Pancreas (tissue), 10 donors: ENCODE data around the gene MRM1. TPM values are rescaled to one million over a fixed set of nuclear protein-coding genes. Genes with fewer than 3 reads are reported as not detected.

Experiments used
- ATAC-seq, 4 donors: fragments of 200-7000 bp; cut with Tn5 transposase; one replicate each; pipeline versions ENCODE4 v1.8.0 to v1.9.1; 2020; ENCODE audit warnings: mild to moderate bottlenecking in 4 of 4, moderate library complexity in 4 of 4
- DNase-seq, 6 donors: peaks; one replicate each; pipeline ENCODE4 v3.0.0-alpha.2; 2020
- FAIRE-seq: peaks from 2 replicates; lab custom pipeline; 2012; peaks lifted over from hg19 to GRCh38; lab: Jason Lieb, UNC
- H3K27ac ChIP-seq, 4 donors: fragments of 200-600 bp; sonication (generic); 1 replicate in 3 of 4; 2 replicates in 1 of 4; pipeline versions ENCODE4 v1.5.0 to v1.8.0; 2020
- H3K27me3 ChIP-seq, 4 donors: fragments of 200-600 bp; one replicate each; pipeline ENCODE4 v1.8.0; 2021
- H3K36me3 ChIP-seq, 3 donors: fragments of 200-600 bp; sonication (generic) in 1 of 3; one replicate each; pipeline versions ENCODE4 v1.5.0 to v1.8.0; 2020 to 2021
- H3K4me1 ChIP-seq, 3 donors: fragments of 200-600 bp; one replicate each; pipeline ENCODE4 v1.8.0; 2021
- H3K4me3 ChIP-seq, 4 donors: fragments of 200-600 bp; sonication (generic) in 2 of 4; one replicate each; pipeline versions ENCODE4 v1.5.0 to v1.8.0; 2020 to 2021
- H3K9me3 ChIP-seq, 4 donors: fragments of 200-600 bp; one replicate each; pipeline ENCODE4 v1.8.0; 2021
- CTCF ChIP-seq, 4 donors: fragments of 200-600 bp; sonication (generic) in 3 of 4; IDR thresholded peaks; one replicate each; pipeline versions ENCODE4 v1.5.0 to v1.8.0; 2021; ENCODE audit warnings: antibody characterized with exemption in 4 of 4
- WGBS, 2 donors: extraction: QIAGEN DNeasy Blood & Tissue Kit; methylation state at CpG; one replicate each; pipeline ENCODE4 v1.1.7; 2013; 5-methylcytosine and 5-hydroxymethylcytosine counted together
- intact Hi-C, 3 donors: fragments of 100-400 bp; cut with DNase I; formaldehyde crosslinking; loops; one replicate each; pipeline versions ENCODE4 v1.11.1 to v1.14.2; 2022
- polyA plus RNA-seq, 2 donors: library from polyadenylated mRNA; stranded (reverse); fragments of 200-250 nt; gene quantifications; one replicate each; pipeline ENCODE4 v1.2.3, GENCODE V29; 2013
- total RNA-seq, 6 donors: library from RNA; stranded (reverse); fragmentation: NEBNext Ultra II Directional in 4 of 6; extraction: Animal tissue kit (Norgen Biotek cat#: 25700) in 4 of 6; gene quantifications; one replicate each; pipeline versions ENCODE4 v1.2.1 to v1.2.4, GENCODE V29; 2021 to 2023
- donor health status: healthy with polysubstance abuse.
- donor health status: DM: no; HTN: no; CAD: no; lungs with moderate emphysema.
- donor health status: DM: no; HTN: no; CAD: no.
- donor health status: control.
- donor health status: control.
- donor health status: Bipolar disorder and iron deficiency.
- donor health status: DM: yes; HTN: yes; CAD: no.
- donor health status: DM: no; HTN: no; CAD: no.
- donor health status: DM: no; HTN: no; CAD: no.
- donor health status: DM: yes; HTN: yes; CAD: no.

Gene MRM1
- total and polyA plus RNA-seq, 8 donors = 2.5 to 7.5 (median 4.7) TPM

GRCh38 chr17:36594626-36595401, 6.6 kb upstream of the MRM1 start:
- H3K4me1 ChIP-seq = peaks cover 0 to 11% (median 0%) of the 10 kb centered on the region in 3 donors
- WGBS, 2 donors = 82 to 83% methylated on average over 13 of the region's 13 CpGs
- FAIRE-seq = no peak
- H3K27me3 ChIP-seq = no peaks in the 10 kb centered on the region
- ATAC-seq = no peak
- H3K9me3 ChIP-seq = no peaks in the 10 kb centered on the region
- TF ChIP-seq CTCF (IDR thresholded peaks at IDR 0.05) = no peak
- H3K36me3 ChIP-seq = no peaks in the 10 kb centered on the region
- no peak overlapping the region for H3K27ac ChIP-seq
- H3K4me3 ChIP-seq = no peak overlapping the region
- DNase-seq = no peak
- intact Hi-C loops = no loop called here

DNA sequence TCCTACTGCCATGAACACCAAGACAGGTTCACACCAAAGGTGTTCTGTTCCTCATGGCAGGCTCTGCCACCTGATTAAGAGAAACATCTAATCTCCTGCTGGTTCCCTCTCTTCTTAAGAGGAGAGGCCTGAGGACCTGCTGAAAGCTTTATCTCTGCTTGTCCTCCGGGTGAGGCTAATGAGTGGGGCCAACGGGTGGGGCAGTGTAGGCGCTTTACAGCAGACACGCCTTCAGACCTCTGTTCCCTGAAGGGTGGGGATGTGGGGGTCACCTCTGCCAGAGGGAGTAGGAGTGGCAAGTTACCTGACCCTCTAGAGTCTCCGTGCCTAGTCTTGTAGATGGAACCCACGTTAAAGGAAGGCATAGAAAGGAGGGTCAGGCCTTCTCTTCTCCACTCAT, 4.2 kb upstream of the MRM1 start:
- no peak for TF ChIP-seq CTCF (IDR thresholded peaks at IDR 0.05)
- DNase-seq = no peak
- no peaks in the 10 kb centered on the region for H3K9me3 ChIP-seq
- no peak for ATAC-seq
- 76 to 83% methylated on average over 6 of the region's 6 CpGs for WGBS, 2 donors
- FAIRE-seq = no peak
- intact Hi-C loops = no loop called here
- H3K27me3 ChIP-seq = no peaks in the 10 kb centered on the region
- no peak overlapping the region for H3K27ac ChIP-seq
- H3K4me1 ChIP-seq = peaks cover 0 to 8% (median 3%) of the 10 kb centered on the region in 3 donors
- no peaks in the 10 kb centered on the region for H3K36me3 ChIP-seq
- no peak overlapping the region for H3K4me3 ChIP-seq

DNA sequence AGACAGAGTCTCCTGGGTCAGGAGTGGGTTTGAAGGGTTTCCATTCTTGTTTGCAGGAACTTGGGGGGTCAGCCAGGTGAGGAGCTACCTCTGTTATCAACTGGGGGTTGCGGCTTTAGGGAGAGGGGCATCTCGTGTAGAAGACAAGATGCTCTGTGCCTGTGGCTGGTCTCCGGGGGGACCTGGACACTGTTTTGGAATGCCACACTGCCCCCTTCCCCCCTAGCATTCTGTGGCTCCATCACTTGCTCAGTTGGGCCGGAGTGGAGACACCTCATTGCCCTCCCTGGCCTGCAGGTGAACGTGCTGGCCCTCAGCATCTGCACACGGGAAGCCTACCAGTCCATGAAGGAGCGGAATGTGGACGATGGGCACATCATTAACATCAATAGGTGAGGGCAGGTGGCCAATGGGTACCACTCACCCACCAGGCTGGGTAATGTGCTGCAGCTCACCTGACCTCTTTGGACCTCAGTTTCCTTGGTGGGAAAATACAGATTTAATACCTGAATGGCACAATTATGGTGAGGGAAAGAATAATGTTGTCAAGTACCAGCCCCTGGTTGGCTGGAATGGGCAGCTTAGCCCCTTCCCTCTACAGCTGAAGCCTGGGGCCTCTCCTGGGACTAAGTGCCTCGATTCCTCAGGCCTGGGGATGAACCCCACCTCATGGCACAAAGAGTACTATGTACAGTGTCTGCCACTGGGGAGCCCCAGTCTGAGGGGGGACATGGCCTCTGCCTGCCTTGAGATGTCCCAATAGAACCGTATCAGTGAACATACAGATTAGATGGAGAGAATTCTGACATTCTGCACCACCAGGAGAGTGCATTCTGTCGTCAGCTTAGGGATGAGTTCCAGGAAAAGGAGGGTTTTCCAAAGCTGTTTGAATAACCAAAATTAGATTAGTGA, 3.3 kb upstream of the MRM1 start:
- intact Hi-C loops = no loop called here
- ATAC-seq (no peak), DNase-seq (no peak)

GRCh38 chr17:36598951-36599401, 2.4 kb upstream of the MRM1 start:
- H3K4me3 ChIP-seq = no peak overlapping the region
- intact Hi-C loops = no loop called here
- DNase-seq (no peak), FAIRE-seq (no peak), ATAC-seq (no peak)
- 86 to 89% methylated on average over 13 of the region's 13 CpGs for WGBS, 2 donors
- no peak overlapping the region for H3K27ac ChIP-seq
- no peaks in the 10 kb centered on the region for H3K27me3 ChIP-seq
- peaks cover 0 to 13% (median 3%) of the 10 kb centered on the region in 3 donors for H3K4me1 ChIP-seq
- H3K9me3 ChIP-seq = no peaks in the 10 kb centered on the region
- no peaks in the 10 kb centered on the region for H3K36me3 ChIP-seq
- no peak for TF ChIP-seq CTCF (IDR thresholded peaks at IDR 0.05)

More for the DNA sequence above, 3.3 kb upstream of the MRM1 start:
- Histone ChIP-seq H3K9me3 (no peaks in the 10 kb centered on the region), H3K4me3 (no peak overlapping the region), H3K27ac (no peak overlapping the region), H3K27me3 (no peaks in the 10 kb centered on the region), H3K36me3 (no peaks in the 10 kb centered on the region), H3K4me1 (peaks cover 0 to 6% (median 3%) of the 10 kb centered on the region in 3 donors)
- TF ChIP-seq CTCF (IDR thresholded peaks at IDR 0.05) = no peak
- no peak for FAIRE-seq
- WGBS, 2 donors = 83 to 86% methylated on average over 11 of the region's 11 CpGs
